WERI-Rb-1 (cell line): ENCODE results near the gene C1orf52.

Experiments used
- DNase-seq: peaks from one replicate; pipeline ENCODE4 v3.0.0-alpha.2; 2020
- H3K27ac ChIP-seq: fragments of 250-450 bp; sonication (Bioruptor Pico); 2 replicates; pipeline ENCODE4 v1.5.1; 2020; ENCODE audit warnings: mild to moderate bottlenecking, moderate library complexity
- H3K27me3 ChIP-seq: fragments of 250-450 bp; sonication (Bioruptor Pico); 2 replicates; pipeline ENCODE4 v1.5.1; 2021; ENCODE audit warnings: mild to moderate bottlenecking, low read depth, moderate library complexity; ENCODE audit not compliant: insufficient read depth, severe bottlenecking
- H3K36me3 ChIP-seq: fragments of 250-450 bp; sonication (Bioruptor Pico); 2 replicates; pipeline ENCODE4 v1.5.1; 2020; ENCODE audit warnings: mild to moderate bottlenecking, moderate library complexity
- H3K4me3 ChIP-seq: 2 replicates; pipeline ENCODE4 v1.5.1; 2011; ENCODE audit warnings: low read depth, mild to moderate bottlenecking, control low read depth, low read length
- H3K9me3 ChIP-seq: fragments of 250-450 bp; sonication (Bioruptor Pico); 2 replicates; pipeline ENCODE4 v1.5.1; 2021; ENCODE audit warnings: mild to moderate bottlenecking, moderate library complexity; ENCODE audit not compliant: severe bottlenecking
- CTCF ChIP-seq: IDR thresholded peaks from 2 replicates; pipeline ENCODE4 v1.5.1; 2011; ENCODE audit warnings: low read depth, mild to moderate bottlenecking, control low read depth, inconsistent platforms, low read length

The C1orf52 gene

GRCh38 chr1:85290826-85291225 is 31.4 kb upstream of the C1orf52 start:
- no peak for DNase-seq
- Histone ChIP-seq H3K9me3 (no peaks in the 10 kb centered on the region), H3K4me3 (no peak overlapping the region), H3K36me3 (no peaks in the 10 kb centered on the region), H3K27ac (no peak overlapping the region), H3K27me3 (no peaks in the 10 kb centered on the region)
- TF ChIP-seq CTCF = no peak

GRCh38 chr1:85289848-85290335 is 30.4 kb upstream of the C1orf52 start:
- no peak overlapping the region for H3K27ac ChIP-seq
- no peak for TF ChIP-seq CTCF

GRCh38 chr1:85289207-85289847 is 29.9 kb upstream of the C1orf52 start:
- Histone ChIP-seq H3K27ac (no peak overlapping the region), H3K27me3 (no peaks in the 10 kb centered on the region), H3K36me3 (no peaks in the 10 kb centered on the region), H3K4me3 (no peak overlapping the region), H3K9me3 (no peaks in the 10 kb centered on the region)
- TF ChIP-seq CTCF = no peak
- no peak for DNase-seq

More at GRCh38 chr1:85289848-85290335, 30.4 kb upstream of the C1orf52 start:
- H3K36me3 ChIP-seq = no peaks in the 10 kb centered on the region
- no peak overlapping the region for H3K4me3 ChIP-seq
- DNase-seq = no peak
- no peaks in the 10 kb centered on the region for H3K27me3 ChIP-seq
- no peaks in the 10 kb centered on the region for H3K9me3 ChIP-seq

- no peak for TF ChIP-seq CTCF
- Histone ChIP-seq H3K36me3 (no peaks in the 10 kb centered on the region), H3K9me3 (no peaks in the 10 kb centered on the region), H3K27me3 (no peaks in the 10 kb centered on the region), H3K4me3 (no peak overlapping the region), H3K27ac (no peak overlapping the region)
- no peak for DNase-seq
Observed at GRCh38 chr1:85284202-85284601, 24.7 kb upstream of the C1orf52 start.

- TF ChIP-seq CTCF = no peak
- no peaks in the 10 kb centered on the region for H3K9me3 ChIP-seq
- no peaks in the 10 kb centered on the region for H3K27me3 ChIP-seq
- H3K4me3 ChIP-seq = no peak overlapping the region
- no peak overlapping the region for H3K27ac ChIP-seq
- DNase-seq = no peak
- H3K36me3 ChIP-seq = no peaks in the 10 kb centered on the region
Observed at GRCh38 chr1:85283475-85284199, 24.2 kb upstream of the C1orf52 start.
